Activated CD4-positive, alpha-beta T cell treated with anti-CD3 and anti-CD28 coated beads for 24 hours (primary cell): Measurements from ENCODE around the gene PPARA.

ENCODE experiments used
- DNase-seq, 2 donors: peaks; one replicate each; pipeline ENCODE4 v3.0.0-alpha.2; 2020; ENCODE audit warnings: low read depth in 2 of 2

Gene PPARA

DNA sequence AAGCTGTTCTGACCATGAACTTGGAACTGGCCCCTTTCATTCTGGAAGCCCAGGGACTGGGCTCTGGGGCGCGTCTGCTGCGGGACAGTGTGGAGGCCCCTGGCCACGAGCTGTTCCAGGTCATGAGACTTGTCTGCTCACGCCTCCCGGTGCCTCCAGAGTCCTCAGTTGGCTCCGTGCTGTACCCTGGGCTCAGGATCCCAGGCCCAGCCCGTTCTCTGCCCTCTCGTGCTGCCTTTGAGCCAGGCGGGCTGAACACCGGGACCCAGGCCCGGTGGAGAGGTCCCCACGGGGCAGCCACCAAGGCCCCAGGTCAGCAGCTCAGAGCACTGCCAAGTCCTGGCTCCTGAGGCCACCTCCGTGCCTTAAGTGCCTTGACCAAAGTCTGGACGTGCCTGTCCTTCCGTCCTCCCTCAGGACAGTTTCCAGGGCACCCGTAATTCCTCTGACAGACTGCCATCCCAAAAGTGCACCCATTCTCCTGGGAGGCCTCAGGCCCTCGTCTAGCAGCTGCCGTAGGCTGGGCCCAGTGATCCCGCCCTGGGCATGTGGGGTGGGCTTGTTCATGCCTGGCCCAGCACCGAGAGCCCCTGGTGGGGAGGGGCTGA is 36.3 kb upstream of the PPARA start:
- DNase-seq = no peak

DNA sequence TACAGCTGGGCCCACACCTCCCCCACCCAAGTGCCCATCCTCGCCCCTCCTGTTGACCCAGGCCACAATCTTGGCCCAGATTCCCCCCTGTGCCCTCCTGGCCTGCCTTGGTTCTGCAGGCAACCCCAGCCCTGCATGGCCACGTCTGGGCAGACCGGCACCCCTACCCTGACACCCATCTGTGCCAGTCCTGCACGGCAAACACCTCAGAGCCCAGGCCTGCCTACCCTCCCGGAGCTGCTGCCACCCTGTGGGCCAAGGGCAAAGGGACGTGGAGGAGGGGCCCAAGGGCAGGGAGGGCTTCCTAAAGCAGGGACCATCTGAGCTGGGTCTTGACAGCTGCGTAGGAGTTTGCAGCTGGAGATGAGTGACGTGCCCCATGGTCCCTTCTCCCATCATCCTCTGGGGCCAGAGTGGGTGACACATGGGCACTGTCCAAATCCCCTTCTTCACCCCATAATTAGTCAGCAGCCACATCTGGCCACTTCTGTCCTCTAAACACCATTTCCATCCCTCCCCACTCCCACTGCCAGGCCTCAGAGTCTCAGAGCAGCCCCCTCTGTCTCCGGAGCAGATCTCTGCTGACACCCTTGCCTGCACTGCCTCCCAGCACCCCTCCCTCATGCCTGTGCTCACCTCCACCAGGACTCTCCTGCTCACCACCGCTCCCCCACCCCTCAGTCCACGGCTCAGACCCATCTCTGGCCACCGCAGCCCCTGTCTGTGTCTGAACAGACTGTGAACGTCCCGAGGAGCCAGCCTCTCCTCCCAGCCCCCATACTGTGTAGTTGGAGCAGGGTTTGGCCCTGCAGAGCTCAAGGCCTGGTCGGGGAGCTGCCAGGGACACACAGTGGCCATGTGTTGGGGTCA is 35.6 kb upstream of the PPARA start:
- DNase-seq = no peak

DNA sequence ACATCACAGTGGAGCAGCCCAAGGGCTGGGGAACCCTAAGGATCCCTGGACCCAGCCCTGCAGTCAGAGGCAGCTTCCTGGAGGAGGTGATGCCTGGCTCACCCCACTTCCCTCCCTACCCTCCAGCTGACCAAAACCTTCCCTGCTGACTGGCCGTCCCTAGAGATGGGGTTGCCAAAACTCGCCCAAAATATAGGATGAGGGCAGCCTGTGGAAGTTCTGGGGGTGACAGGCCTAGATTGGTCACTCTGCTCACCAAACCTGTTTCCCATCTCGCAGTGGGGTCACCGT is 35.0 kb upstream of the PPARA start:
- DNase-seq = no peak

DNA sequence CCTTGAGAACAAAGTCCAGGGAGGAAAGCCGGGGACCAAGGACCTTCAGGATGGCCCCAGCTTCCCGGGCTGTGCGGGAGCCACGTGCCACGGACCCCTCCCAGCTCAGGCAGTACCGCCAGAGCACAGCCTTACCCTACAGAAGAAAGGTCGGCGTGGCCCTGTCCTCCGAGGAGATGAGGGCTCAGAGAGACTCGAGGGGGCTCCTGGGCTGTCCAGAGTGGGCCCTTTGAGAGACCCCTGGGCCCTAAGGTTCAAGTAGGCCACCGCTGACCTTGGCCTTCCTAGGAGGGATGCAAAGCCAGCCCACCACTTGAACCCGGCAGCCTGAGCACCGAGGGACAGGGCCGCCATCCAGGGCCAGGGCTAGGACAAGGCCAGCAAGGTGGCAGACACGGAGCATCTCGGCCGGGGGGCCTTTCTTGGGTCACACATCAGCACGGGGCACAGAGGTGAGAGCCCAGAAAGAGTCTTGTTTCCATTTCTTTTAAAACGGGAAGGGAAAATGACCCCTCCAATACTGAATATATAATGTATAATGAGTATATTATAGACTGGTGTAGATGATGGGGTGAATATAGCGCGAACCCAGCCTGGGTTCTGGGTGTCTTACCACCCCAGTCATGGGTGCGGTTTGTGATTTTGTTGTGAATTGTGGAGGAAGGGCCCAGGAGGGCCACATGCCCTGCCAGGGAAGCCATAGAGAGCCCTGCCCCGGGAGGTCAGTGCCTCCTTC is 34.4 kb upstream of the PPARA start:
- no peak for DNase-seq

DNA sequence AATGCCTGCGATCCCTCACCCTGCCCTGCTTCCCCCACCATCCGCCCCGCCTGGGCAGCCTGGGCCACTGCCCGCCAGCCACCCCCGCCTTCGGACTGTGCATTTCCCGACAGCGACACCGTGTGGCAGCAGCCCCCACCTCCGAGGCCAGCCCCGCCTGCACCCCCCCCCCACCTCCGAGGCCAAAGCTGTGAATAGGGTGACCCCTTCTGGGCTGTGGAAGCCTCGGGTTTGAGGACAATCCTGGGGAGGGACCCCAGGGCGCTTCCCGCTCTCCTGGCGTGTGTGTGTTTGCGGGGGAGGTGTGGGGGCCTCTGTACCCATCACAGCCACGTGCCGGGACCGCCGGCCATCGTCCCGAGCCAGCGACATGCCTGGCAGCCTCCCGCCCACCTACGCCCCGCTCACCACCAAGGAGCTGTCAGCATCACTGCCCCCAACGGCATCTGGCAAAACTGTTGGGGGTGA is 33.8 kb upstream of the PPARA start:
- DNase-seq = peak; percentile 72 to 86

DNA sequence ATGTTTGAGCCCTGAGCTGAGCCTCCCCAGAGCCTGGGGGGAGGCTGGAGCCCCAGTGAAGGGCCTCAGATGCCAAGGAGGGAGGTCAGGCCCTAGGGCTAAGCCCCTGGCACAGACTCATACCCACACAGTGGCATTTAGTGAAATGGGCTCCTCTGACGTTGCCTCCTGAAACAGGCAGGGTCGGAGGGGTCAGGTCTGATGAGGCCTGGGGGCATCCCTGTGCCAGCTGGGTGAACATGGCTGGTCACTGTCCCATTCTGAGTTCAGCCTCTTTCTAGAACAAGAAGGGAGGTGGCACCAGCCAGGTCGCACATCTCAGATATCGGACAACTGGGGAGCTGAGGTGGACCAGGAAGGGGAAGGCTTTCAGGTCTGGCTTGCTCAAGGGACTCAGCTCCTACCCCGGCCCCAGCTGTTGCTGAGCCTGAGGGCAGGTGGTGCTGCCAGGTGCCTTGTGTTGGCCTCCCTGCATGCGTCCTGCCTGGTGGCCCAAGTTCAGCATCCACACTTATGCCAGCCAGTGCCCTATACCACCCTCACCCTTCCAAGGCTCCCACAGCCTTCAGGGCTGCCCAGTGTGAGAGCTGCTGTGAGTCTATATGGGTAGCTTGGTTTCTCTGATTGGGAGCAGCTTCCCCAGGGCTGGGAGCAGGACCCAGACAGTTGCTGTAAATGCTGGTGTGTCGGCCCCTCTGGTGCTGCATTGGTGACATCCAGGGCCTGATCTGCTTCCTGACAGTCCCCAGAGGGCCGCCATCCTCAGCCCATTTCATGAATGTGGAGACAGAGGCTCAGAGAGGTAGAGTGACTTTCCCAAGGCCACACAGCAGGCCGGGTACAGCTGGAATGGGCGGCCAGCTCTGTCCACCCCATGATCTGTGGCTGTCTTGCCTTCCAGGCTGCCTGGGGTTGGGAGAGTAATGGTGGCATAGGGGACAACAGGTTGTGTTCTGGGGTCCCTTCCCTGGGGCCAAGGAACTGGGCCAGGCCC is 32.8 kb upstream of the PPARA start:
- no peak for DNase-seq

GRCh38 chr22:46119093-46119728 is 31.1 kb upstream of the PPARA start:
- no peak for DNase-seq

DNA sequence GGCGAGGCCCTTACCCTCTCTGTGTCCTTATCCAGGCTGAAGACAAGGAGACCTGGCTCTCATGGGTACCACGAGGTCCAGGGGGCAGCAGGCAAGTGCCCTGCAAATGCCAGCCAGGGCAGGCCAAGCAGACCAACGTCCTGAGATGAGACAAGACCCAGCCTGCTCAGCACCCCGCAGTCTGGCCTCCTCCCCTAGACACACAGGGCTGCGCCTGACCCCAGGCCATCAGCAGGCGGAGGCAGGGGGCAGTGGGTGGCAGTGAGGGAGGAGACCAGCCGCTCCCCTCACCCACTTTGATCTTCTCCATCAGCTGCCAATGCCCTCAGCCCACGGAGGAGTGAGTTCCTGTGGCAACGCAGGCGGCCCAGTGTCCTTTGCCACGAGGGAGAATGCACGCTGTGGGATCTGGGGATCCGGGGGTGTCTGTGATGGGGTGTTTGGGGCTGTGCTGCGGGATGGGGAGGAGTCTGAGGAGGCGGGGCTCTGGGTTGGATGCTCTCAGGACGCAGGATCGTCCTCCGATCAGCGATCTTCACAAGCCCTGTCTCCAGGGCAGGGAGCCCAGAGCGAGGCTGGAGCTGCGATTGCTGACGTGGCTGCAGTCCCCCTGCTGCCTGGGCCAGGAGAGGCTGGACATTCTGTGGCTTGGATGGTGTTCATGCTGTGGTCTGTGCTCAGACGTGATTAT is 30.5 kb upstream of the PPARA start:
- DNase-seq = no peak

DNA sequence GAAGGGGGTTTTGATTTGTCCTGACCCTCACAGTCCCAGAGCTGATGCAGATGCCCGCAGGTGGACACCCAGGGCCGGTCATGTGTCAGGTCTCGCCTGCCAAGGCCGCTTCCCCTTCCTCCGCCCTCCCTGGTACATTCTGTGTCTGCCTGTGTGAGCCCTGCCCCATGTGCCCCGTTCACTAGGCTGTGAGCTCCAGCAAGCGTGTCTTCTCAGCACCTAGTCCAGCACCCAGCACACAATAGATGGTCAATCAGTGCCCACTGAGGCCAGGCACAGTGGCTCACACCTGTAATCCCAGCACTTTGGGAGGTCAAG is 29.9 kb upstream of the PPARA start:
- DNase-seq = no peak

DNA sequence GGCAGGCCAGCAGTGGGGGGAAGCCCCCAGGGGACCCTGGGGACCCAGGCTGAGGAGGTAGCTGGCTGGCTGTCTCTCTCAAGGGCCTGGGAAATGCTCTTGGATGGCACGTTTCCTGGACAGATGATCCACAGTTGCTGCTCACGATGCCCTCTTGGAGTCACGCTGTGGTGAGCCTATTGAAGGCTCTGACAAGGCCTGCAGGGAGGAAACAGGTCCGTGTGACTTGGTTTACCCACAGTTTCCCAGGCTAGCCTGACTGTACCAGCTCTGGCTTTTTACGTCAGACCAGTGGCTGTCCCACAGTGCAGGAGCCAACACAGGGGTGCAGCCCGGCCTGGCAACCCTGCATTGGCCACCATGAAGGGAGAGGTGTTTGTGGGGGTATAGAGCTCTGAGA is 29.2 kb upstream of the PPARA start:
- DNase-seq = no peak

DNA sequence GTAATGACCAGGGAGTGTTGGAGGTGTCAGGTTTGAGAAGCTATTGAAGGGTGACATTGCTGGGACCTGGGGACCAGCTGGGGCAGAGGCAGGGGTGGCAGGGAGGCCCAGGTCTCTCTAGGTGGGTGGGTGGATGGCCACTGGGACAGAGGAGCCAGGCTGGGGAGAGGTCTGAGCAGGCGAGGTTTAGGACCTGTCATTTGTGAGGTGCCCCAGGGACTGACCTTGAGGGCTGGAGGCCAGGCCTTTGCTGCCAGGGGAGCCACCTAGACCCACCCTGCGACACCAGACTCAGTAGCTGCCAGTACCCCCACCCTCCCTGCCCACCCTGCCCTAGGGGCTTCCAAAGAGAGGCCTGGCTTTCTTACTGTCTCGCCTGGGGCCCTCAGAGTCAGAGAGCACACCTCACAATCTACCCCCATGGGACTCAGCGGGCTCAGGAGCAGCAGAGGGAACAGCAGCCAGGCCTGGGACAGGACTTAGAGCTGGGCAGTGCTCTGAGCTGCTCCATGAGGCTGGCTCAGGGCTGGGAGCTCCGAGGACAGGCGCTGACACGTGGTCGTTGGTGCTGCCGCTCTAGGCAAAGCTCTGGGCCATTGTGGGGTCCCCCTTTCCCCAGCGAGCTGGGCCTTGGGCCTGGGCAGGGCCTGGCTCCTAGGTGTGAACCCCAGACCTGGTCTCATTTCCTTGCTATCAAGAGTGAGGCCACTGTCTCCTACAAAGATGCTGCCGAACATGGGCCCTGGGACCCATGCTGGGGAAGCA is 28.6 kb upstream of the PPARA start:
- DNase-seq = no peak

GRCh38 chr22:46122511-46122971 is 27.8 kb upstream of the PPARA start:
- peak; percentile 42 to 68 for DNase-seq

DNA sequence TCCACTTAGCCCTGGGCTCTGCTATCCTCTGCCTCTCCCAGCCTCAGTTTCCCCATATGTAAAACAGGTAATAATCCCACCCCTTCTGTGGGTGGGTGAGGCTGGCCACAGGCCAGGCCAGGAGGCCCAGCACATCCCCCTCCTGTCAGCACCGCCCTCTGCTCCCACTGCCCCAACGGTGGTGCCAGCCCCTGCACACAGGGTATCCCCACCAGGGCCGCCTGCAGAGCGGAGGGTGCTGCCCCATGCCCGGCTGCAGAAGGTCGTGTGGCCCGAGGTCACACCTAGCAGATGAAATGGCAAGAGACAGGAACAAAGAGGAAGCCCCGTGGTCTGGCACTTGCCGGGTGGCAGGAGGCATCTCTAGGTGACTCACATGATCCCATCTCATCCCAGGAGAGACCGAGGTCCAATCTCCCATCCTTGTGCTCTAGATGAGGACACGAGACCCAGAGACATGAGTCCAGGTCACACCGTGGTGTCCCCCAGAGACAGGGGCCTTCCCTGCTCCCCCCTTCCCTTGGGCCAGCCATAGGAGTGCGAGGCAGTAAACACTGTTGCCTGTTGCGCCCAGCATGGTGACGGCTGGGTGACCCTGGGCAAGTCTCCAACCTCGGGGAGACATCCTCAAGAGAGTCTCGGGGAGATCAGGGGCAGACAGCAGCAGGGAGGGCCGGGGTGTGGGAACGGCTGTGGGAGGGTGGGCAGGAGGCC is 27.2 kb upstream of the PPARA start:
- no peak for DNase-seq

DNA sequence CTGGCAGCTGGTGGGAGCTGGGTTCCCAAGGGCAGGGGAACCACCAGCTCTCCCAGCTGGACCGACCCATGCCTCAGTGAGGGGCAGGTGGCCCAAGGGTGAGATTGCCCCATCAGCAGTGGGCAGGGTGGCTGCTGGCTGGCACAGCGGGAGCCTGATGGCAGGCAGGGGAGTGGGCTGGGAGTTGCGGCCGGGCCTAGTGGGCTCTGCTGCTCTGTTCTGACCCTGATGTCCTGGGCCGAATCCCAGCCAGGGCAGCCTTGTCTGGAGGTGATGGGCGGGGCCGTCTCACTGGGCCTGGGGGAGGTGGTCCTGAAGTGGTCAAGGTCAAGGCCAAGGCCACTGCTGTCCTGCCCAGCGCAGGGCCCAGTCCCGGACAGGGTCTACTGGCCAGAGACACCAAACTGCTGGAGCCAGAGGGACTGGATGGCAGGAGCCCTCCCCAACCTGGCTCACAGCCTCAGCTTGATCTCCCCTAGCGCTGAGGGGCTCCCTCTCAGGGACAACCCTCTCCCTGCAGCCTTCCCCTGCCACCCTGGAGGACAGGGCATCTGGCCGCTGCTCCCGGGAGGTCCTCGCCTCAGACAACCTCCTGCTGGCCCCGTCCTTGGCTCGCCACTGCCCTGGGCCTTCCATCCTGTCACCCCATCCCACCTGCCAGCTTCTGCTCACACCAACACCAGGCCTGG is 26.5 kb upstream of the PPARA start:
- no peak for DNase-seq

GRCh38 chr22:46124383-46125144 is 25.8 kb upstream of the PPARA start:
- no peak for DNase-seq

- no peak for DNase-seq
Measured at GRCh38 chr22:46125311-46125710, 25.0 kb upstream of the PPARA start.

GRCh38 chr22:46125816-46126765 is 24.2 kb upstream of the PPARA start:
- no peak for DNase-seq
